ENCODE measurements around the gene DDX10. TPM values are rescaled to one million over a fixed set of nuclear protein-coding genes. Genes with fewer than 3 reads are reported as not detected.
A peak's percentile ranks its signal among the peaks of the same experiment; 100 is the strongest.

The DDX10 gene
- total RNA-seq, 1 experiment from 2014 or later, result 48.3 TPM

DNA sequence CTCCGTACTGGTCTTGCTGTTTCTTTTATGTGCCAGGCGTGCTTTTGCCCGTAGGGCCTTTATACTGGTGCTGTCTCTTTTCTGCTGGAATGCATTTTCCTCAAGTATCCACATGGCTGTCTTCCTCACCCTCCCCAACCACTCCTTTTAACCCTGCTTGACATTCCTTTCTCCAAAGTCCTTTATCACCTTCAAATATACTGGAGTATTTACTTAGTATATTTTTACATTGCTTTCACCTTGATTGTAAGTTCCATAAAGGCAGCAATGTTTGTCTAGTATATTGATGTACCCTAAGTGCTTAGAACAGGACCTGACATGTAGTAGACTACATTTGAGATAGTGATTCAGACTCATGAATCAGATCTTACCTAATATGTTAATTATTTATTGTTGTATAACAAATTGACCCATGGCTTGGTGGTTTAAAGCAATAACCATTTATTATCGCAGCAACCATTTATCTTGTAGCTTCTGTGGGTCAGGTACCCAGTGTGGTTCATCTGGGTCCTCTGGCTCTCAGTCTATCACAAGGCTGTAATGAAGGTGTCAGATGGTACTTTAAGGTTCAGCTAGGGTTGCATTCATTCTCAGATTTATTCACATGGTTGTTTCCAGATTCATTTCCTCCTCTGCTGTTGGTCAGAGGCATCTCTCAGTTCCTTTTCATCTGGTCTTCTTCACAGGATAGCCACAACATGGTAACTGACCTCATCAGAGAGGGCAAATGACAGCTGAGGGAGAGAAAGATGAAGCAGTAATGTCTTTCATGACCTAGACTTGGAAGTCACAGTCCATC, 34.2 kb downstream of the DDX10 start:
- Histone ChIP-seq H3K9me3 (ENCODE audit: control insufficient read depth, low read depth, low read length) (no peaks in the 10 kb centered on the region), H3K27ac (ENCODE audit: insufficient read length, low read depth, low read length) (no peak overlapping the region), H3K23ac (ENCODE audit: insufficient read length, low read depth, low read length) (no peak overlapping the region), H4K20me1 (ENCODE audit: control insufficient read depth, insufficient read depth, insufficient read length) (no peaks in the 10 kb centered on the region), H4K8ac (replicated peaks; ENCODE audit: insufficient read length, low read depth, low read length) (no peak overlapping the region), H3K23me2 (ENCODE audit: insufficient read length, low read depth, low read length, poor library complexity, severe bottlenecking) (no peaks in the 10 kb centered on the region), H2BK5ac (ENCODE audit: insufficient read length, low read length) (no peak overlapping the region), H3K14ac (ENCODE audit: insufficient read depth, low read length) (no peak overlapping the region), H3K79me1 (ENCODE audit: insufficient read depth, low read depth, low read length, poor library complexity, severe bottlenecking) (no peaks in the 10 kb centered on the region), H3T11ph (ENCODE audit: low read length) (no peak overlapping the region), H2AFZ (ENCODE audit: low read length) (no peak overlapping the region), H3K4me1 (ENCODE audit: insufficient read depth, low read length) (no peaks in the 10 kb centered on the region), H4K5ac (ENCODE audit: insufficient read length, low read depth, low read length) (no peak overlapping the region), H3K27me3 (ENCODE audit: insufficient read depth, low read length) (no peaks in the 10 kb centered on the region), H3K4ac (ENCODE audit: low read depth, low read length) (no peak overlapping the region), H2BK12ac (ENCODE audit: insufficient read length, low read depth, low read length) (no peak overlapping the region), H2BK15ac (ENCODE audit: low read depth, low read length) (no peak overlapping the region), H2AK5ac (ENCODE audit: insufficient read length, low read length) (no peak overlapping the region), H3K9ac (ENCODE audit: extremely low read depth, insufficient read length, low read length) (no peak overlapping the region), H2BK20ac (ENCODE audit: low read depth, low read length, poor library complexity, severe bottlenecking) (no peak overlapping the region), H3K56ac (ENCODE audit: insufficient read length, low read depth, low read length) (no peak overlapping the region), H3K18ac (ENCODE audit: insufficient read length, low read depth, low read length) (no peak overlapping the region), H3K4me2 (ENCODE audit: insufficient read depth, insufficient read length, low read length) (no peak overlapping the region), H3K79me2 (ENCODE audit: insufficient read depth, low read length) (no peaks in the 10 kb centered on the region), H4K91ac (ENCODE audit: insufficient read length, low read depth, low read length) (no peak overlapping the region), H2BK120ac (ENCODE audit: low read depth, low read length, poor library complexity, severe bottlenecking) (no peak overlapping the region)
- H3K4me1 Mint-ChIP-seq, result peaks cover 0 to 2% of the 10 kb centered on the region in 2 experiments; a peak in 1 of 4 replicates
- H3K4me3 Mint-ChIP-seq, result no peak overlapping the region
- no peak for DNase-seq
- TF ChIP-seq, protein P1, sequence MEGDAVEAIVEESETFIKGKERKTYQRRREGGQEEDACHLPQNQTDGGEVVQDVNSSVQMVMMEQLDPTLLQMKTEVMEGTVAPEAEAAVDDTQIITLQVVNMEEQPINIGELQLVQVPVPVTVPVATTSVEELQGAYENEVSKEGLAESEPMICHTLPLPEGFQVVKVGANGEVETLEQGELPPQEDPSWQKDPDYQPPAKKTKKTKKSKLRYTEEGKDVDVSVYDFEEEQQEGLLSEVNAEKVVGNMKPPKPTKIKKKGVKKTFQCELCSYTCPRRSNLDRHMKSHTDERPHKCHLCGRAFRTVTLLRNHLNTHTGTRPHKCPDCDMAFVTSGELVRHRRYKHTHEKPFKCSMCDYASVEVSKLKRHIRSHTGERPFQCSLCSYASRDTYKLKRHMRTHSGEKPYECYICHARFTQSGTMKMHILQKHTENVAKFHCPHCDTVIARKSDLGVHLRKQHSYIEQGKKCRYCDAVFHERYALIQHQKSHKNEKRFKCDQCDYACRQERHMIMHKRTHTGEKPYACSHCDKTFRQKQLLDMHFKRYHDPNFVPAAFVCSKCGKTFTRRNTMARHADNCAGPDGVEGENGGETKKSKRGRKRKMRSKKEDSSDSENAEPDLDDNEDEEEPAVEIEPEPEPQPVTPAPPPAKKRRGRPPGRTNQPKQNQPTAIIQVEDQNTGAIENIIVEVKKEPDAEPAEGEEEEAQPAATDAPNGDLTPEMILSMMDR (conservative IDR thresholded peaks at IDR 0.05), result no peak
- WGBS (ENCODE audit: extremely low coverage, insufficient read length, low lambda C conversion rate), result no CpG with 5 or more reads among the region's 4 CpGs
- H3K27me3 Mint-ChIP-seq (ENCODE audit: low read depth), result no peaks in the 10 kb centered on the region
- peak overlapping the region; percentile 4 to 52 (median 47); a peak in 2 of 7 replicates for H3K27ac Mint-ChIP-seq
- H3K9me3 Mint-ChIP-seq, result no peaks in the 10 kb centered on the region
- H3K36me3 Mint-ChIP-seq (ENCODE audit: insufficient read depth in 1 of 3, low read depth in 3 of 3), result peaks cover 3 to 28% (median 13%) of the 10 kb centered on the region in 3 experiments; a peak in 6 of 7 replicates
